GM12891 (cell line): ENCODE results near the gene CNTLN.

Experiments used
- POLR2A ChIP-seq: IDR thresholded peaks from 2 replicates; pipeline ENCODE4 v1.6.1; 2011; ENCODE audit warnings: low read depth, low read length, control low read depth
- POLR2AphosphoS5 ChIP-seq: IDR thresholded peaks from 2 replicates; pipeline ENCODE4 v1.6.1; 2011; ENCODE audit warnings: low read depth, low read length, control low read depth
- SPI1 ChIP-seq: IDR thresholded peaks from 2 replicates; pipeline ENCODE4 v1.6.1; 2011; ENCODE audit warnings: low read depth, low read length, control low read depth
- TAF1 ChIP-seq: IDR thresholded peaks from 2 replicates; pipeline ENCODE4 v1.6.1; 2011; ENCODE audit warnings: low read depth, low read length, control low read depth

GRCh38 chr9:17536027-17536426, 401.2 kb downstream of the CNTLN start:
- TF ChIP-seq POLR2A (no peak), TAF1 (no peak), SPI1 (no peak), POLR2AphosphoS5 (no peak)
